Stimulated activated naive B cell treated with anti-CD40 and anti-IgM and Interleukin-4, amounts not matched to agents 10 μg/mL and 1 μg/mL and 100 μg/mL, for 72 hours (primary cell): ENCODE results near the gene CYP2A6.
"Not testable (repeated sequence)": the region's sequence is repeated elsewhere in the genome, so short reads cannot be mapped to it uniquely, and the experiment has no call there.

ENCODE experiments used
- ATAC-seq, 2 donors: fragments of 150-1000 bp; cut with Tn5 transposase; replicated peaks; 2 replicates each; pipeline ENCODE4 v1.10.0; 2021; ENCODE audit warnings: moderate library complexity in 1 of 2
- DNase-seq: peaks from one replicate; pipeline ENCODE4 v3.0.0; 2021
- H3K27ac Mint-ChIP-seq: one replicate; pipeline ENCODE4 v1.8.0; 2022; ENCODE audit warnings: mild to moderate bottlenecking, mixed read lengths
- H3K27me3 Mint-ChIP-seq, 2 donors: one replicate each; pipeline ENCODE4 v1.8.0; 2022; ENCODE audit warnings: mixed read lengths in 2 of 2
- H3K36me3 Mint-ChIP-seq, 2 donors: one replicate each; pipeline ENCODE4 v1.8.0; 2022; ENCODE audit warnings: mixed read lengths in 2 of 2, mild to moderate bottlenecking in 1 of 2
- H3K4me1 Mint-ChIP-seq, 2 donors: one replicate each; pipeline ENCODE4 v1.8.0; 2022; ENCODE audit warnings: mixed read lengths in 2 of 2, mild to moderate bottlenecking in 1 of 2
- H3K4me3 Mint-ChIP-seq, 2 donors: one replicate each; pipeline ENCODE4 v1.8.0; 2022; ENCODE audit warnings: mild to moderate bottlenecking in 2 of 2, mixed read lengths in 2 of 2, moderate library complexity in 1 of 2
- H3K9me3 Mint-ChIP-seq, 2 donors: one replicate each; pipeline ENCODE4 v1.8.0; 2022; ENCODE audit warnings: mixed read lengths in 2 of 2, mild to moderate bottlenecking in 1 of 2

Gene CYP2A6

GRCh38 chr19:40833728-40834533, 16.3 kb downstream of the CYP2A6 start:
- not testable (repeated sequence) for ATAC-seq, H3K4me3 Mint-ChIP-seq, H3K27ac Mint-ChIP-seq, DNase-seq, H3K27me3 Mint-ChIP-seq, H3K9me3 Mint-ChIP-seq, H3K36me3 Mint-ChIP-seq, H3K4me1 Mint-ChIP-seq

GRCh38 chr19:40832431-40832790, 17.8 kb downstream of the CYP2A6 start:
- not testable (repeated sequence) for DNase-seq, H3K4me3 Mint-ChIP-seq, H3K4me1 Mint-ChIP-seq, H3K27ac Mint-ChIP-seq, H3K27me3 Mint-ChIP-seq, H3K9me3 Mint-ChIP-seq, ATAC-seq
- H3K36me3 Mint-ChIP-seq = peaks cover 7 to 13% of the 10 kb centered on the region in 2 donors

DNA sequence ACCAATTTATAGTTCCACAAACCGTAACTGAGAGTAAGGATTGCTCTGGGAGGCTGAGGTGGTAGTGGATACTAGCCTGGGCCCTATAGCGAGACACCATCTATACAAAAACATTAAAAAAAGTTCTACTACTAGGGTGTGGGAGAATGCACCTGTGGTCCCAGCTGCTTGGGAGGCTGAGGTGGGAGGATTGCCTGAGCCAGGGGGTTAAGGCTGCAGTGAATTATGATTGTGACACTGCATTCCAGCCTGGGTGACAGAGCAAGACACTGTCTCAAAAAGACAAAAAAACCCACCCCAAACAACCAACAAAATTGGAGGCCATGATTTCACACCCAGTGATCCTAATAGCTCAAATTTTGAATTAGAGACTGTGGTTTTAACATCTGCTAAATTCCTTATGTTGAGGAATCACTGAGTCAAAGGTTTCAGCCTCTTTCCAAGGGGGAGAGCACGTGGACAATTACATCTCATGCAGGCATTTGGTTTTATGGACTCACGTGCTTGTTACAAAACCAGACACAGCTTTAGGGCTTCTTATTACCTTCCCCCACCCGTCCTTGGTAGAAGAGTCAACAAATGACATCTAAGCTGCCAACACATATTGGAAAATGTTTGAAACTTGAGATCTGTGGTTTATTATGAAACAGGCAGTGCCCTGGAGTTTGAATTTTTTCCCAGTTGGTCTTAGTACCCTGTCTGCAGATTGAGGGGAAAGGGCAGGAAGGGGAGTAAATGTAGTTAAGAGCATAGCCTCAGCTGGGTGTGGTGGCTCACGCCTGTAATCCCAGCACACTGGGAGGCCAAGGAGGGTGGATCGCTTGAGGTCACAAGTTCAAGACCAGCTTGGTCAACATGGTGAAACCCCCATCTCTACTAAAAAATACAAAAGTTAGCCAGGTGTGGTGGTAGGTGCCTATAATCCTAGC, 18.5 kb downstream of the CYP2A6 start:
- Mint-ChIP-seq H3K4me3 (no peak overlapping the region), H3K27ac (no peak overlapping the region), H3K4me1 (no peaks in the 10 kb centered on the region), H3K27me3 (no peaks in the 10 kb centered on the region), H3K36me3 (peaks cover 13 to 19% of the 10 kb centered on the region in 2 donors), H3K9me3 (no peaks in the 10 kb centered on the region)
- ATAC-seq = no peak
- no peak for DNase-seq

DNA sequence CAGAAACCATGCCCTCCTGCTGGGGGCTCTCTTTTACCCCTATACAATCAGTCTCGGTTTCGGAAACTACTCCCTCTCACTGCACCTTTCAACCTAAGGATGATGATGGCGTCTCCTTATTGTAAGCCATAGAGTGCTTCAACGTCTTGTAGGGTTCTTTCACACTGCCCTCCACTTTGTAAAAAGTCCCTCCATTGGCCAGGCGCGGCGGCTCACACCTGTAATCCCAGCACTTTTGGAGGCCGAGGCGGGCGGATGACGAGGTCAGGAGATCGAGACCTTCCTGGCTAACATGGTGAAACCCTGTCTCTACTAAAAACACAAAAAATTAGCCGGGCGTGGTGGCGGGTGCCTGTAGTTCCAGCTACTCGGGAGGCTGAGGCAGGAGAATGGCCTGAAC, 19.5 kb downstream of the CYP2A6 start:
- H3K4me1 Mint-ChIP-seq, DNase-seq, H3K4me3 Mint-ChIP-seq, H3K27me3 Mint-ChIP-seq, ATAC-seq, H3K9me3 Mint-ChIP-seq, H3K27ac Mint-ChIP-seq: not testable (repeated sequence)
- H3K36me3 Mint-ChIP-seq = peaks cover 15 to 26% of the 10 kb centered on the region in 2 donors

- no peaks in the 10 kb centered on the region for H3K27me3 Mint-ChIP-seq
- H3K36me3 Mint-ChIP-seq = peaks cover 15 to 26% of the 10 kb centered on the region in 2 donors
- H3K4me1 Mint-ChIP-seq = peaks cover 0 to 2% of the 10 kb centered on the region in 2 donors
- H3K9me3 Mint-ChIP-seq = no peaks in the 10 kb centered on the region
- DNase-seq = no peak
- no peak overlapping the region for H3K4me3 Mint-ChIP-seq
- ATAC-seq = no peak
- H3K27ac Mint-ChIP-seq = no peak overlapping the region
Measured at GRCh38 chr19:40829205-40829604, 21.0 kb downstream of the CYP2A6 start.

DNA sequence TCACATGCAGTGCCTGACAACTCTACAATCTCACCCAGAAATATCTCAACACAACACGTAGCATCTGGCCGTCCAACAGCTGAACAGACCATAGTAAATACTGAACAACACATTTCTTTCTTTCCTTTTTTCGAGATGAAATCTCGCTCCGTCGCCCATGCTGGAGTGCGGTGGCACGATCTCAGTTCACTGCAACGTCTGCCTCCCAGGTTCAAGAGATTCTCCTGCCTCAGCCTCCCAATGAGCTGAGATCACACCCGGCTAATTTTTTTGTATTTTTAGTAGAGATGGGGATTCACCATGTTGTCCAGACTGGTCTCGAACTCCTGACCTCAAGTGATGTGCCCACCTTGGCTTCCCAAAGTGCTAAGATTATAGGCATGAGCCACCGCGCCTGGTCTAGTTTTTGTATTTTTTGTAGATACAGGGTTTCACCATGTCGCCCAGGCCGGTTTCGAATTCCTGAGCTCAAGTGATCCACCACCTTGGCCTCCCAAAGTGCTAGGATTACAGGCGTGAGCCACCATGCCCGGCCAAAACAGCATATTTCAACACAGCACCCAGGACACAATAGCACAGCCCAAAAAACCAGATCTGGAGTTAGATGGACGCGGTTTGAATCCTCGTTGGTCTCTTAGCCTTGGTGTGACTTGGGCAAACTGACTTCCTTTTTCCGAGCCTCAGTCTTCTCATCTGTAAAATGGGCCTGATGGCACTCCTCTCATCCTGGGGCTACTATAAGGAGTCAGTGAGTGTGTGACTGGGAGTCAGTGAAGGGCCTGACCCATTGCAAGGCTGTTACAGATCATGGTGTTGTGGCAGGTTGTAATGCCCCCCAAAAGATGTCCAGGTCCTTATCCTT, 22.6 kb downstream of the CYP2A6 start:
- no peak overlapping the region for H3K27ac Mint-ChIP-seq

GRCh38 chr19:40826699-40827385, 23.4 kb downstream of the CYP2A6 start:
- H3K9me3 Mint-ChIP-seq, H3K27me3 Mint-ChIP-seq, H3K4me3 Mint-ChIP-seq, H3K27ac Mint-ChIP-seq, DNase-seq, ATAC-seq: not testable (repeated sequence)
- H3K36me3 Mint-ChIP-seq = peaks cover 15 to 26% of the 10 kb centered on the region in 2 donors
- H3K4me1 Mint-ChIP-seq = peaks cover 17 to 22% of the 10 kb centered on the region in 2 donors

More for the DNA sequence above, 22.6 kb downstream of the CYP2A6 start:
- H3K36me3 Mint-ChIP-seq = peaks cover 15 to 26% of the 10 kb centered on the region in 2 donors
- no peak for ATAC-seq
- H3K4me1 Mint-ChIP-seq = peaks cover 16% of the 10 kb centered on the region in 2 donors
- DNase-seq = no peak
- no peaks in the 10 kb centered on the region for H3K27me3 Mint-ChIP-seq
- no peaks in the 10 kb centered on the region for H3K9me3 Mint-ChIP-seq
- H3K4me3 Mint-ChIP-seq = no peak overlapping the region

DNA sequence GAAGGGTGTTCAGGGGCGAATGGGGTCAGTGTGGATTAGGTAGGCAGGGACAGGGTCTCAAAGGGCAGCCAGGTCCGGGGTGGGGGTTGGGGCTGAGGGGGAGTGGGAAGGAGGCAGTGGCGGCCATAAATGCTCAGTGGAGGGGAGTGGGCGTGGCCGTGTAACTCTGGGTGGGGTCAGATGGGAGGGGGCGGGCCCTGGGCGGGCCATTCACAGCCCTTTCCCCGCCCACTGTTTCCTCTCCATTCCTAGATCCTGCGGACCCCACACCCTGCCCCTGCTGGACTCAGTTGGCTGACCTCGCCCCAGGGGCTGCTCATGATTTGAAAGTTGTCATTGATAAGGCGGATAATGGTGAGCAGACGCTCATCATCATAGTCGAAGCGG, 23.9 kb downstream of the CYP2A6 start:
- not testable (repeated sequence) for ATAC-seq, H3K4me3 Mint-ChIP-seq, H3K9me3 Mint-ChIP-seq, DNase-seq, H3K27me3 Mint-ChIP-seq, H3K27ac Mint-ChIP-seq
- H3K4me1 Mint-ChIP-seq = peaks cover 17 to 22% of the 10 kb centered on the region in 2 donors
- H3K36me3 Mint-ChIP-seq = peaks cover 15 to 26% of the 10 kb centered on the region in 2 donors

DNA sequence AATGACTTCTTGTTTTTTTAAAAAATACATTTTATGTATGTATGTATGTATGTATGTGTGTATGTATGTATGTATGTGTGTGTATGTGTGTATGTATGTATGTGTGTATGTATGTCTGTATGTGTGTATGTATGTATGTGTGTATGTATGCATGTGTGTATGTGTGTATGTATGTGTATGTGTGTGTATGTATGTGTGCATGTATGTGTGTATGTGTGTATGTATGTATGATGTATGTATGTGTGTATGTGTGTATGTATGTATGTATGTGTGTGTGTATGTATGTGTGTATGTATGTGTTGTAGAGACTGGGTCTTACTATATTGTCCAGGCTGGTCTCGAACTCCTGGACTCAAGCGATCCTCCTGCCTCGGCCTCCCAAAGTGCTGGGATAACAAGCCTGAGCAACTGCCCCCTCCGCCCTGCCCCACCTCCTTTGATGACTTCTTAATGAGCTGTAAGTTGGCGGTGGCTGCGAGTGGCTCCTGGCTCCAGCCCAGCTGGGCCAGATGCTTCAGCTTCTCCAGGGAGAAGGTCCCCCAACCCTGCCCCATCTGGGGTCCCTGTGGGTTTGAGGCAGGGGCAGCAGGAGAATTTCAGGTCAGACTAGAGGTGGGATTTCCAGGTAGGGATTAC, 24.7 kb downstream of the CYP2A6 start:
- H3K4me3 Mint-ChIP-seq, H3K9me3 Mint-ChIP-seq, H3K27ac Mint-ChIP-seq, H3K27me3 Mint-ChIP-seq, DNase-seq, ATAC-seq: not testable (repeated sequence)
- peaks cover 15 to 26% of the 10 kb centered on the region in 2 donors for H3K36me3 Mint-ChIP-seq
- peaks cover 17 to 22% of the 10 kb centered on the region in 2 donors for H3K4me1 Mint-ChIP-seq

DNA sequence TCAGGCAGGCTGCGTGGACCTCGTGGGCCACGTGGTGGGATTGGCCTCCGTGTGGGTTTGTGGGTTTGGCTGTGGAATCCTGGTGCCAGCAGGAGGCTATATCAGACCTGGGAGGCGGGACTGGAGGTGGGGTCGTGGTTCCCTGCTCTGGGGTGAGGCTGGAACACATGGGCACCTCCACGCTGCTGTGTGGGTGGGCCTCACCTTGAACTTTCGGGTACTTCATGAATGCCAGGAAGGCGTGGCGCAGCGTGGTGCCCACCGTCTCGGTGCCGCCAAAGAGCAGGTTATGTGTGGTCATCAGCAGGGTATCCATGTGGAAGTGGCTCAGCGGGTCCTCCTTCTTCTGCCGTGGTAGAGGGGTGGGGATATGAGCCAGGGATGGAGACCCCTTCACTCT, 25.3 kb downstream of the CYP2A6 start:
- not testable (repeated sequence) for H3K9me3 Mint-ChIP-seq, DNase-seq, H3K4me3 Mint-ChIP-seq, H3K27me3 Mint-ChIP-seq, ATAC-seq, H3K27ac Mint-ChIP-seq
- peaks cover 15 to 26% of the 10 kb centered on the region in 2 donors for H3K36me3 Mint-ChIP-seq
- H3K4me1 Mint-ChIP-seq = peaks cover 17 to 22% of the 10 kb centered on the region in 2 donors

GRCh38 chr19:40822704-40823553, 27.3 kb downstream of the CYP2A6 start:
- peaks cover 33 to 35% of the 10 kb centered on the region in 2 donors for H3K4me1 Mint-ChIP-seq
- peak in 1 of 2 donors; percentile 10 for ATAC-seq
- H3K4me3 Mint-ChIP-seq, DNase-seq, H3K27me3 Mint-ChIP-seq, H3K9me3 Mint-ChIP-seq: not testable (repeated sequence)
- H3K27ac Mint-ChIP-seq = peak overlapping the region; percentile 84
- peaks cover 10 to 16% of the 10 kb centered on the region in 2 donors for H3K36me3 Mint-ChIP-seq

DNA sequence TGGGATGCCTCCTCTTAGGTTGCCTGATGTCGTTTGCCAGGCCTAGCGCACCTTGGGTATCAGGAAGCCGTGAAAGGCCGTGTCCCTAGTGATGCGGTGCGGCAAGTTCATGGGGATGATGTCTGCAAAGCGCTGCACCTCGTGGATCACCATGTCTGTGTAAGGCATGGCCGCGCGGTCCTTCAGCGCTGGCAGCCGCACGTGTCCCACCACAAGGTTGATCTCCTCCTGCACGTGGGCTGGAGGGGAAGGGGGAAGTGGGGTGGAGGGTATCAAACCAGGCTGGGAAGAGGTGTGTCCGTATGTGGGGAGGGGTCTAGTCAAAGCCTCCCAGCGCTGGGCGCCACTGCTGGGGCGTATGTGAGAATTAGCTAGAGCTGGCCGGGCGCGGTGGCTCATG, 28.1 kb downstream of the CYP2A6 start:
- no peaks in the 10 kb centered on the region for H3K9me3 Mint-ChIP-seq
- peaks cover 33 to 40% of the 10 kb centered on the region in 2 donors for H3K4me1 Mint-ChIP-seq
- no peak overlapping the region for H3K27ac Mint-ChIP-seq
- H3K27me3 Mint-ChIP-seq = no peaks in the 10 kb centered on the region
- H3K36me3 Mint-ChIP-seq = peaks cover 6 to 10% of the 10 kb centered on the region in 2 donors
- H3K4me3 Mint-ChIP-seq = no peak overlapping the region
- ATAC-seq (no peak), DNase-seq (no peak)
